GM12873 (cell line): ENCODE measurements around the gene RYR3.
A peak's percentile ranks its signal among the peaks of the same experiment; 100 is the strongest.

ENCODE experiments used
- TF ChIP-seq, protein P1 (sequence below): IDR thresholded peaks from 2 replicates; pipeline ENCODE4 v1.5.1; 2012; ENCODE audit warnings: low read depth, mild to moderate bottlenecking, moderate library complexity, low read length, control low read depth; ENCODE audit not compliant: insufficient read depth; ENCODE audit errors: missing control alignments

Gene RYR3

DNA sequence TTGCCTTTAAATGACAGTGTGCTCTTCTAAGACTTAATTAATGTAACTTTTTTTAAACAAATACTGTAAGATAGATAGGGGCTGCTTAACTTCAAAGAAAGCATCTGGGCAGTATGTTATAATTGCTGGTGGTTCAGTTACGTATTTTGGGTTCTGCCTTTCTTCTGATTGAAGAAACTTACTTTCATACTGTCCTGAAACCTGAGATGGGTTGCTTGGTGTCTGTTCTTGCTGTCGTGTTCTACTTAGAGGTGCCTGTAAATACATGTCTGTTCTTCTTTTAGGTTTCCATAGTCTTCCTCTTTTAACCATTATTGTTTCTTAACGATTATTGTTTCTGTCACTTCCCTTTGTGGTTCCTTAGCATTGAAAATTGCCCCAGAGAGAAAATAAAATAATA, 359.8 kb downstream of the RYR3 start:
- TF ChIP-seq, protein P1, sequence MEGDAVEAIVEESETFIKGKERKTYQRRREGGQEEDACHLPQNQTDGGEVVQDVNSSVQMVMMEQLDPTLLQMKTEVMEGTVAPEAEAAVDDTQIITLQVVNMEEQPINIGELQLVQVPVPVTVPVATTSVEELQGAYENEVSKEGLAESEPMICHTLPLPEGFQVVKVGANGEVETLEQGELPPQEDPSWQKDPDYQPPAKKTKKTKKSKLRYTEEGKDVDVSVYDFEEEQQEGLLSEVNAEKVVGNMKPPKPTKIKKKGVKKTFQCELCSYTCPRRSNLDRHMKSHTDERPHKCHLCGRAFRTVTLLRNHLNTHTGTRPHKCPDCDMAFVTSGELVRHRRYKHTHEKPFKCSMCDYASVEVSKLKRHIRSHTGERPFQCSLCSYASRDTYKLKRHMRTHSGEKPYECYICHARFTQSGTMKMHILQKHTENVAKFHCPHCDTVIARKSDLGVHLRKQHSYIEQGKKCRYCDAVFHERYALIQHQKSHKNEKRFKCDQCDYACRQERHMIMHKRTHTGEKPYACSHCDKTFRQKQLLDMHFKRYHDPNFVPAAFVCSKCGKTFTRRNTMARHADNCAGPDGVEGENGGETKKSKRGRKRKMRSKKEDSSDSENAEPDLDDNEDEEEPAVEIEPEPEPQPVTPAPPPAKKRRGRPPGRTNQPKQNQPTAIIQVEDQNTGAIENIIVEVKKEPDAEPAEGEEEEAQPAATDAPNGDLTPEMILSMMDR, result no peak

- TF ChIP-seq, protein P1, result no peak
Observed at GRCh38 chr15:33671456-33671855, 360.7 kb downstream of the RYR3 start.

DNA sequence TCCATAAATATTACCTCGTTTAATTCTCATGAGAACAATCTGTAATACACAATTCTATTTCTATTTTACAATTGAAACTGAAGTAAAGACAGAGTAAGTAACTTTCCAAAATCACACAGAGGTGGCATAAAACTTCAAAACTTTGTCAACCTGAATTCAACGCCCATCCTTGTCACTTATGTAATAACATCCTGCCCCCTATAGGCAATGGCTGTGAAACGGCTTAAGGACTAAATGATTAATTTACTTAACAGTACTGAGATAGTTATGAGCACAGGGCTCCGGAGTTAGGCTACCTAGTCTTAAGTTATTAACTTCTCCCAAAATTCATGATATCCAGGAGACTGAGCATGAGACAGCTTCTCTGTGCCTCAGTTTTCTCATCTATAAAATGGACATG, 364.5 kb downstream of the RYR3 start:
- TF ChIP-seq, protein P1, result peak; percentile 57

- TF ChIP-seq, protein P1, result no peak
Observed at GRCh38 chr15:33677238-33677830, 366.6 kb downstream of the RYR3 start.

GRCh38 chr15:33678176-33678575, 367.4 kb downstream of the RYR3 start:
- TF ChIP-seq, protein P1, result no peak

DNA sequence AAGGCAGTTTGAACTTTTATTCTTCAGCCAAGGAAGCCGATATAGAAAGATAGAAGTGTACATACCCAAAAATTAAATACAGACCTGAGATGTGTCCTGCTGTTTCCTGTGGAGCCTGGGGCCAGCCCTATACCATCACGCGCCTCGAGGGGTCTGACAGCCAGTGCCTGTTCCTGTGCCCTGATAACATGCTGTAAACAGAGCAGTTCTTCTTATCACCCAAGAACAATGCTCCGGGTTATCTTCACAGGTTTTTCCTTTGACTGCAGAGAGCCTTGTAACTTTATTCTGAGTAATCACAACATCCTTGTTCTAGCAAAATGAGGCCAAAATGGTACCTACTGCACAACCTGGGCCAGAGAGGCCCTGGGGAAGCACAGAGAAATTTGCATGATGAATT, 367.8 kb downstream of the RYR3 start:
- TF ChIP-seq, protein P1, result no peak

- TF ChIP-seq, protein P1, result no peak
Observed at GRCh38 chr15:33679061-33679460, 368.3 kb downstream of the RYR3 start.
